Natural killer cell (primary cell): ENCODE measurements around the gene HMOX2. TPM values are rescaled to one million over a fixed set of nuclear protein-coding genes. Genes with fewer than 3 reads are reported as not detected.

Experiments
- ATAC-seq, 3 donors: fragments of 150-1000 bp in 2 of 3; fragments of 200-7000 bp in 1 of 3; cut with Tn5 transposase; 1 replicate in 1 of 3; 2 replicates in 2 of 3; pipeline ENCODE4 v1.10.0; 2021; ENCODE audit warnings: mild to moderate bottlenecking in 2 of 3, moderate library complexity in 2 of 3
- DNase-seq, 2 donors: peaks; one replicate each; pipeline versions ENCODE4 v3.0.0 to v3.0.0-alpha.2; 2013 to 2021; ENCODE audit warnings: mixed read lengths in 1 of 2
- H3K27ac ChIP-seq: one replicate; pipeline ENCODE4 v1.5.1; 2013; ENCODE audit warnings: mild to moderate bottlenecking, low read length
- H3K27me3 ChIP-seq: one replicate; pipeline ENCODE4 v1.6.1; 2013; ENCODE audit warnings: low read length; ENCODE audit not compliant: control insufficient read depth, insufficient read depth
- H3K36me3 ChIP-seq: one replicate; pipeline ENCODE4 v1.6.1; 2013; ENCODE audit warnings: low read length; ENCODE audit not compliant: control insufficient read depth, insufficient read depth
- H3K4me1 ChIP-seq: one replicate; pipeline ENCODE4 v1.6.1; 2013; ENCODE audit warnings: low read length; ENCODE audit not compliant: control insufficient read depth, insufficient read depth
- H3K4me3 ChIP-seq: one replicate; pipeline ENCODE4 v1.5.1; 2013; ENCODE audit warnings: low read length
- H3K9me3 ChIP-seq: one replicate; pipeline ENCODE4 v1.6.1; 2013; ENCODE audit warnings: low read length; ENCODE audit not compliant: control insufficient read depth, insufficient read depth
- H3K27ac Mint-ChIP-seq, 2 donors: one replicate each; pipeline ENCODE4 v1.8.0; 2022; ENCODE audit warnings: mild to moderate bottlenecking in 2 of 2, mixed read lengths in 2 of 2, moderate library complexity in 1 of 2
- H3K27me3 Mint-ChIP-seq, 2 donors: one replicate each; pipeline ENCODE4 v1.8.0; 2022; ENCODE audit warnings: low read depth in 2 of 2, mixed read lengths in 2 of 2
- H3K36me3 Mint-ChIP-seq: one replicate; pipeline ENCODE4 v1.8.0; 2022; ENCODE audit warnings: mixed read lengths
- H3K4me1 Mint-ChIP-seq, 2 donors: one replicate each; pipeline ENCODE4 v1.8.0; 2022; ENCODE audit warnings: mixed read lengths in 2 of 2
- H3K4me3 Mint-ChIP-seq: one replicate; pipeline ENCODE4 v1.8.0; 2022; ENCODE audit warnings: mild to moderate bottlenecking, moderate library complexity, mixed read lengths
- H3K9me3 Mint-ChIP-seq, 2 donors: one replicate each; pipeline ENCODE4 v1.8.0; 2022; ENCODE audit warnings: mixed read lengths in 2 of 2
- WGBS: methylation state at CpG from one replicate; pipeline ENCODE4 v1.1.7; 2013; ENCODE audit warnings: missing lambda C conversion rate; ENCODE audit not compliant: insufficient coverage; 5-methylcytosine and 5-hydroxymethylcytosine counted together
- intact Hi-C: fragments of 100-400 bp; cut with micrococcal nuclease; formaldehyde crosslinking; loops from one replicate; pipeline ENCODE4 v1.14.2; 2022
- total RNA-seq, 4 donors: library from RNA; stranded (reverse); fragments of 120-200 nt in 1 of 4; gene quantifications; one replicate each; pipeline versions ENCODE4 v1.2.3 to v1.2.4, GENCODE V29; 2013 to 2022
- TF ChIP-seq, protein P1 (sequence below): fragments of 200-600 bp; IDR thresholded peaks from one replicate; pipeline ENCODE4 v1.8.0; 2022; ENCODE audit warnings: antibody characterized with exemption

Gene HMOX2
- total RNA-seq, 3 donors from 2014 or later (not counting 1 experiment from before 2014, with no cell fraction given) = 66.0 to 104 (median 77.3) TPM

DNA sequence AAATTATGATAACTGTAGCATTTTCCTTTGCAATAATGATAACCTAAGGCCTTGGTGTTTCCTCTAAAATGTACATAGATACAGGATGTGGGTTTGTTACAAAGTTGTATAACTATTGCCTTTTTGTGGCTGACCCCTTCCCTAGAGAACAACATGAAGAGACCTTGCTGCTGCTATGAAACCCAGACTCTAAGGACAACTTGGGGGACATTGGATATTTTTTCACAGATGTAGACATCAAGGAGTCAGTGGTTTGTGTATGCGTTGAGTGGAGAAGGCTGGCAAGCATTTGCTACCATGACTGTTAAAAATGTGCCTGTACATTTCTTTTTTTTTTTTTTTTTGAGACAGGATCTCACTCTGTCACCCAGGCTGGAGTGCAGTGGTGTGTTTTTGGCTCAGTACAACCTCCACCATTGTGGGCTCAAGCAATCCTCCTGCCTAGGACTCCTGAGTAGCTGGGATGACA lies 12.3 kb downstream of the HMOX2 start:
- H3K9me3 ChIP-seq = no peaks in the 10 kb centered on the region
- Mint-ChIP-seq H3K4me3 (peak overlapping the region; percentile 83), H3K36me3 (peaks cover 7% of the 10 kb centered on the region), H3K27ac (peak overlapping the region; percentile 92 to 94), H3K4me1 (peaks cover 47 to 52% of the 10 kb centered on the region in 2 donors), H3K27me3 (no peaks in the 10 kb centered on the region), H3K9me3 (no peaks in the 10 kb centered on the region)
- H3K27ac ChIP-seq = peak overlapping the region; percentile 77
- ATAC-seq (peak; percentile 73 to 85 (median 81)), DNase-seq (peak in 1 of 2 donors; percentile 74)
- 10% methylated on average over 1 of the region's 1 CpG for WGBS
- H3K4me3 ChIP-seq = no peak overlapping the region
- H3K27me3 ChIP-seq = no peaks in the 10 kb centered on the region
- TF ChIP-seq, protein P1, sequence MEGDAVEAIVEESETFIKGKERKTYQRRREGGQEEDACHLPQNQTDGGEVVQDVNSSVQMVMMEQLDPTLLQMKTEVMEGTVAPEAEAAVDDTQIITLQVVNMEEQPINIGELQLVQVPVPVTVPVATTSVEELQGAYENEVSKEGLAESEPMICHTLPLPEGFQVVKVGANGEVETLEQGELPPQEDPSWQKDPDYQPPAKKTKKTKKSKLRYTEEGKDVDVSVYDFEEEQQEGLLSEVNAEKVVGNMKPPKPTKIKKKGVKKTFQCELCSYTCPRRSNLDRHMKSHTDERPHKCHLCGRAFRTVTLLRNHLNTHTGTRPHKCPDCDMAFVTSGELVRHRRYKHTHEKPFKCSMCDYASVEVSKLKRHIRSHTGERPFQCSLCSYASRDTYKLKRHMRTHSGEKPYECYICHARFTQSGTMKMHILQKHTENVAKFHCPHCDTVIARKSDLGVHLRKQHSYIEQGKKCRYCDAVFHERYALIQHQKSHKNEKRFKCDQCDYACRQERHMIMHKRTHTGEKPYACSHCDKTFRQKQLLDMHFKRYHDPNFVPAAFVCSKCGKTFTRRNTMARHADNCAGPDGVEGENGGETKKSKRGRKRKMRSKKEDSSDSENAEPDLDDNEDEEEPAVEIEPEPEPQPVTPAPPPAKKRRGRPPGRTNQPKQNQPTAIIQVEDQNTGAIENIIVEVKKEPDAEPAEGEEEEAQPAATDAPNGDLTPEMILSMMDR = no peak
- H3K4me1 ChIP-seq = peaks cover 37% of the 10 kb centered on the region
- peaks cover 37% of the 10 kb centered on the region for H3K36me3 ChIP-seq
- intact Hi-C loops = loop anchor here (2.0 kb wide), 1 partner anchor 14 kb away; no protein-coding TSS in a partner anchor

DNA sequence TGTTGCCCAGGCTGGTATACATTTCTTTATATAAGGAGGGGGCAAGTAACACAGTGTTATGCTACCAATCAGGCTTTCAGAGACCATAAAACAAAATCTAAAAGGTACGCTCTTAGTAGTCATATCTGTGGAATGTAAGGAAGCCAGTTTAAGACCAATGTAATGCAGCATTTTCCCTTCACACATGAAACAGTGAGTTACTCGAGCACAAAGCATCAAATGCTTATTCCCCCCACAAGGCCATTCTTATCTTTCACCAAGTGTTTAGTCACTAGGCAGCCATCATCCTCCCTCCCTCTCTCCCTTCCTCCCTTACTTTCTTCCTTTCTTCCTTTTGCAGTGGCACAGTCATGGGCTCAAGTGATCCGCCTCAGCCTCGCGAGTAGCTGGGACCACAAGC lies 12.8 kb downstream of the HMOX2 start:
- Histone ChIP-seq H3K4me3 (no peak overlapping the region), H3K36me3 (peaks cover 37% of the 10 kb centered on the region), H3K4me1 (peaks cover 37% of the 10 kb centered on the region), H3K27me3 (no peaks in the 10 kb centered on the region), H3K9me3 (no peaks in the 10 kb centered on the region), H3K27ac (peak overlapping the region; percentile 77)
- H3K9me3 Mint-ChIP-seq = no peaks in the 10 kb centered on the region
- peaks cover 7% of the 10 kb centered on the region for H3K36me3 Mint-ChIP-seq
- H3K27me3 Mint-ChIP-seq = no peaks in the 10 kb centered on the region
- TF ChIP-seq, protein P1 = no peak
- H3K27ac Mint-ChIP-seq = peak overlapping the region; percentile 92 to 94
- WGBS = 67% methylated on average over 5 of the region's 5 CpGs
- ATAC-seq (peak in 1 of 3 donors; percentile 14), DNase-seq (no peak)
- intact Hi-C loops = loop anchor here (2.0 kb wide), 1 partner anchor 14 kb away; no protein-coding TSS in a partner anchor
- peaks cover 50 to 56% of the 10 kb centered on the region in 2 donors for H3K4me1 Mint-ChIP-seq
- H3K4me3 Mint-ChIP-seq = peak overlapping the region; percentile 83

DNA sequence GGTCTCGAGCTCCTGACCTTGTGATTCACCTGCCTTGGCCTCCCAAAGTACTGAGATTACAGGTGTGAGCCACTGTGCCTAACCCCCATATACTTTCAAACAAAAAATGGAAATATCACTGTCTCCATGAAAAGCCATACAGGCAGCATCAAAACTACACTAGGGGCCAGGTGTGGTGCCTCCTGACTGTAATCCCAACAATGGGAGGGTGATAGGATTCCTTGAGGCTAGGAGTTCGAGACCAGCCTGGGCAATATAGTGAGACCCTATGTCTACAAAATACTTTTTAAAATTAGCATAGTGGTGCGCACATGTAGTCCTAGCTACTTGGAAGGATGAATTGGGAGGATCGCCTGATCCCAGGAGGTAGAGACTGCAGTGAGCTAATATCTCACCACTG lies 15.7 kb downstream of the HMOX2 start:
- H3K4me3 ChIP-seq = no peak overlapping the region
- peaks cover 23% of the 10 kb centered on the region for H3K36me3 ChIP-seq
- peak overlapping the region; percentile 38 to 92 for H3K27ac Mint-ChIP-seq
- no peaks in the 10 kb centered on the region for H3K9me3 ChIP-seq
- intact Hi-C loops = no loop called here
- TF ChIP-seq, protein P1 = no peak
- H3K9me3 Mint-ChIP-seq = no peaks in the 10 kb centered on the region
- no peak for DNase-seq
- H3K36me3 Mint-ChIP-seq = no peaks in the 10 kb centered on the region
- WGBS = 91% methylated on average over 2 of the region's 4 CpGs
- H3K27ac ChIP-seq = no peak overlapping the region
- peaks cover 62 to 63% of the 10 kb centered on the region in 2 donors for H3K4me1 Mint-ChIP-seq
- H3K4me3 Mint-ChIP-seq = no peak overlapping the region
- no peaks in the 10 kb centered on the region for H3K27me3 ChIP-seq
- H3K4me1 ChIP-seq = peaks cover 37% of the 10 kb centered on the region
- H3K27me3 Mint-ChIP-seq = no peaks in the 10 kb centered on the region
- ATAC-seq = no peak
